ENCODE data around the gene IRF2BP1.

IRF2BP1 gene

DNA sequence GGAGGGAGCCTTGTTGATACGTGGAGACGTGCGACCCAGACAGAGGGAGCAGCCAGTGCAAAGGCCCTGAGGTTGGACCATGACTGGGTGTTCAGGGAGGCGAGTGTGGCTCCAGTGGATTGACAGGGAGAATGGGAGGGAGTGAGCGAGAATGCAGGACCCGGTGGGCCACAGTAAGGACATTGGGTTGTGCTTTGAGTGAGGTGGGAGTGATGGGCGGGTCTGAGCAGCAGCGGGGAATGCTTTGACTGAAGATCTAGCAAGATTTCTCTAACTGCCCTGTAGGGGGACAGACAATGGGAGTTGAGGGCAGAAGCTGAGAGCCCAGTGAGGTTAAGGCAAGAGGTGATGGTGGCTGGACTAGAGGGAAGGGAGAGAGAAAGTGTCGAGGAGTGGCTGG is 36.3 kb upstream of the IRF2BP1 start:
- Histone ChIP-seq H3K27me3 (no peaks in the 10 kb centered on the region), H3K9ac (no peak overlapping the region), H3K36me3 (no peaks in the 10 kb centered on the region), H3K9me3 (replicated peaks in 1 of 11) (peaks cover 0 to 5% (median 0%) of the 10 kb centered on the region in 11 experiments; a peak in 1 of 22 replicates), H3K4me3 (no peak overlapping the region), H3K4me1 (0 out of 20 replicates have a peak, but pooled peaks cover 0 to 4% (median 0%) of the 10 kb centered on the region in 10 experiments), H4K20me1 (no peaks in the 10 kb centered on the region; a peak in 1 of 22 replicates), H3K4me2 (no peak overlapping the region), H3K27ac (no peak overlapping the region)
- TF ChIP-seq Cebpa-rat (IDR thresholded peaks at IDR 0.05), result no peak

DNA sequence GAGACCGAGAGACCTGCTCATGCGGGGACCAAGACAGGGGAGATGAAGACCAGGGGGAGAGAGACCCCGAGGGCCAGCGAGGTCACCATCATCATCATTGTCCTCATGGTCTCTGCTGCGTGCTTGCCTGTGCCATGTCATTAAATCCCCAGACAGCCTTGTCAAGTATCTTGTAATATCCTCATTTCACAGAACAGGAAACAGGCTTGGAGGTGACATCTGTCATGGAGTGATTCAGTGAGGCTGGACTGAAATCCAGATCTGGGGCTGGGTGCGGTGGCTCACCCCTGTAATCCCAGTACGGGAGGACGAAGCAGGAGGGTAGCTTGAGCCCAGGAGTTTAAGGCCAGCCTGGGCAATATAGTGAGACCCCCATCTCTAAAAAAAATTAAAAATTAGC is 34.5 kb upstream of the IRF2BP1 start:
- Histone ChIP-seq H3K4me3 (no peak overlapping the region), H3K9me3 (replicated peaks in 1 of 11) (peaks cover 0 to 5% (median 0%) of the 10 kb centered on the region in 11 experiments; a peak in 1 of 22 replicates), H3K4me2 (no peak overlapping the region), H3K9ac (no peak overlapping the region), H3K27me3 (no peaks in the 10 kb centered on the region), H3K36me3 (no peaks in the 10 kb centered on the region), H3K4me1 (0 out of 20 replicates have a peak, but pooled peaks cover 0 to 4% (median 0%) of the 10 kb centered on the region in 10 experiments), H3K27ac (no peak overlapping the region), H4K20me1 (no peaks in the 10 kb centered on the region; a peak in 1 of 22 replicates)
- no peak for TF ChIP-seq Cebpa-rat (IDR thresholded peaks at IDR 0.05)

DNA sequence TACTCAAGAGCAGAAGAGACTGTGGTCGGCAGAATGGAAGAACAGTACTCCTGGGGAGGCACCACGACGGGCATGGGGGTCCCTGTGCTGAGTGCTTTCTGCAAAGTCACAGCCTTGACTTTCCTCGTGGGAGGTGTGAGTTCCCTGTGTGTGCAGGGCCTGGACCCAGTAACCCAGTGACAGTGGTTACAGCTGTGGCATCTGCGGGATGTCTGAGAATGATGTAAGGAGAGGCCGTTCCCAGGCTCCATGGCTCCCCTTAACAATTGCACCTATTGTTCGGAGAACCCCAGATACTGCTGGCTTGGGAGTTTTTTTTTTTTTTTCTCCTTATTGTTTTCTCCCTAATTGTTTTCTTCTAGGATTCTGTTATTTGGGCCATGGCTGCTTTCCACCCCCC is 33.7 kb upstream of the IRF2BP1 start:
- Histone ChIP-seq H3K4me2 (no peak overlapping the region), H4K20me1 (no peaks in the 10 kb centered on the region; a peak in 1 of 22 replicates), H3K27me3 (no peaks in the 10 kb centered on the region), H3K4me3 (no peak overlapping the region), H3K9ac (no peak overlapping the region), H3K9me3 (replicated peaks in 1 of 11) (peaks cover 0 to 4% (median 0%) of the 10 kb centered on the region in 11 experiments; a peak in 1 of 22 replicates), H3K36me3 (no peaks in the 10 kb centered on the region), H3K4me1 (0 out of 20 replicates have a peak, but pooled peaks cover 0 to 4% (median 0%) of the 10 kb centered on the region in 10 experiments), H3K27ac (no peak overlapping the region)
- no peak for TF ChIP-seq Cebpa-rat (IDR thresholded peaks at IDR 0.05)

DNA sequence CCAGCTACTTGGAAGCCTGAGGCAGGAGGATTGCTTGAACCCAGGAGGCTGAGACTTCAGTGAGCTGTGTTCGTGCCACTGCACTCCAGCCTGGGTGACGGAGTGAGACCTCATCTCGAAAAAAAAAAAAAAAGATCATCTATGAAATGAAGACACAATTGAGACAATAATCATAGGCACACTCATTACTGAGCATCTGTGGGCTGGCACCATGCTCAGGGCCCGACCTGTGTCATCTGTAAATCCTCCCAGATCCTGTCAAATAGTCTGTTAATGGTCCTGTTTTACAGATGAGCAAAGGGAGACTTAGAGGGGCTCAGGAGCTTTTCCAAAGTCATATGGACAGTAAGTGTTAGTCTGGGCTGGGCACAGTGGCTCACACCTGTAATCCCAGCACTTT is 32.8 kb upstream of the IRF2BP1 start:
- no peak overlapping the region for H3K4me3 ChIP-seq
- no peaks in the 10 kb centered on the region; a peak in 1 of 22 replicates for H4K20me1 ChIP-seq
- no peak overlapping the region for H3K4me2 ChIP-seq
- H3K27me3 ChIP-seq, result no peaks in the 10 kb centered on the region
- no peak overlapping the region for H3K9ac ChIP-seq
- no peak overlapping the region for H3K27ac ChIP-seq
- no peaks in the 10 kb centered on the region for H3K9me3 ChIP-seq (replicated peaks in 1 of 11)
- no peaks in the 10 kb centered on the region for H3K36me3 ChIP-seq
- 0 out of 20 replicates have a peak, but pooled peaks cover 0 to 4% (median 0%) of the 10 kb centered on the region in 10 experiments for H3K4me1 ChIP-seq
- no peak for TF ChIP-seq Cebpa-rat (IDR thresholded peaks at IDR 0.05)

DNA sequence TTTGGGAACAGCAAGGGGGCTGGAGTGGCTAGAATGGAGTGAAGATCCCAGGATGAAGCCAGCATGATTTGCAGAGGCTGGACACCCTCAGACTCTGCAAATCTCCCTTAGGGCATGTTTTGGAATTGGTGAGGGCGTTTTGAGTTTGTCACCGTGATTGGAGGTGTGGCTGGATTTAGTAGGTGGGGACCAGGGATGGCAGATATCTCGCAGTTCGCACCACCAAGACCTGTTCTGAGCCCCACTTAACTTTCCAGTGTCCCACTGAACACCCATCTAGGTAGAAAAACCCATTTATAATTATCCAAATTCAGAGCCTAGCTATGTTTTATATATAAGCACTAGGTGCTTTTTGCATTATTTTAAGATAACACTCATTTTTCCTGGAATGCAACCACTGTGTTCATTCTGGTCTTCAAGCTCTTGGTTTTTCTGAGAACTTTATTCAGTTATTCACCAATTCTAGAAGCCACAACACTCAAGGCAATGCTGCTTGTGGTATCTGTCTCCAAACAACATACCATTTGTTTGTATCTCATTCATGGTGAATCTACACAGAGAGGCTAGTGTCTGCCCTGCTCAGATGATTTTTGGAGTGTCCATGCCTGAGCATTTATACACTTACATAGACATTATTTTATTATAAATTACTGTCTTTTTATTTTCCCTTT is 31.6 kb upstream of the IRF2BP1 start:
- peaks cover 0 to 8% (median 0%) of the 10 kb centered on the region in 10 experiments; a peak in 1 of 20 replicates for H3K4me1 ChIP-seq
- H3K36me3 ChIP-seq, result no peaks in the 10 kb centered on the region
- no peak overlapping the region for H3K4me3 ChIP-seq
- no peak overlapping the region for H3K27ac ChIP-seq
- H4K20me1 ChIP-seq, result no peaks in the 10 kb centered on the region; a peak in 1 of 22 replicates
- peaks cover 0 to 4% (median 0%) of the 10 kb centered on the region in 11 experiments; a peak in 2 of 22 replicates for H3K9me3 ChIP-seq (replicated peaks in 1 of 11)
- no peaks in the 10 kb centered on the region for H3K27me3 ChIP-seq
- H3K9ac ChIP-seq, result no peak overlapping the region
- TF ChIP-seq Cebpa-rat (IDR thresholded peaks at IDR 0.05), result no peak
- no peak overlapping the region for H3K4me2 ChIP-seq

DNA sequence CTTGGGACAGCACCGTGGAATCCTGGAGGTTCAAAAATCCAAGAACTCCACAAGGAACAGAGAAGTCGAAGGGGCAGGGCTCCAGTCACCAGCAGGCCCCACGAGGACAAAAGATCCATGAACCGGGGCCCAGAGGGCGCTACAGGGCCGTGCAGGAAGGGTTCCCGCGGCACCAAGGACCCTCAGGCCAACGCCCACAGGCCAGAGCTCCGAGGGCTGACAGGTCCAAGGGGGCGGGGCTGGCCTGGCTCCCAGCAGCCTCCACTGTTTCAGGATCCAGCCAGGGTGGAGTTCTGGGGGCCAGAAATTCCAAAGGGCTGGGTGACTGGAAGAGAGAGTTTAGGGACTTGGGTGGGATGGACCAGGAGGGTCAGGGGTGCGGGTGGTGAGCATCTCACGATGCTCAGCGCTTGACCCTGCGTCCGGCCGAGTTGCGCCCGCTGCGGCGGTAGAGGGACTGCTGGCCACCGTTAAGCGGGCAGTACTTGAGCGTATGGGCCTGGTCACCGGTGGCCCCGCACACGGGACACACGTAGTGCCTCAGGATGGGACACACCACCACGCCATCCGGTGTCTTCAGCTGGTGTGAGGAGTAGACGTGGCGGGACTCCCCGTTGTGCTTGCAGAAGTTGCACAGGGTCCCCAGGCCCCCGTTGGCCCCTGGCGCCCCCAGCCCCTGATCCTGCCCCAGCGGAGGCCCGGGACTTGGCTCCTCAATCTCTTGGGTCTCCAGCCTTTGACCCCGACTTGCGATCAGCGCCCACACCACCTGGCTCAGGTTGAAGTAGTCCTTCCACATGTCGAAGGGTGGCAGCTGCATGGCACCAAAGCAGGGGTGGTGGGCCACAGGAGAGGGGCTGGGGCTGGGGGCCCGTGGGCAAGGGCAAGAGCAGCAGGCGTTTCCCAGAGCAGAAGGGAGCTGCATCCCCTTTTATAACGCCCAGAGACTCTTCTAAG is 28.2 kb upstream of the IRF2BP1 start, which contains the start of gene NANOS2:
NANOS2 (minus strand) TSS at position 905 of the 957 bp plus-strand sequence; CDS start at position 820, 85 bp downstream.
- no peak within 1 kb of the TSS for H3K27ac ChIP-seq

DNA sequence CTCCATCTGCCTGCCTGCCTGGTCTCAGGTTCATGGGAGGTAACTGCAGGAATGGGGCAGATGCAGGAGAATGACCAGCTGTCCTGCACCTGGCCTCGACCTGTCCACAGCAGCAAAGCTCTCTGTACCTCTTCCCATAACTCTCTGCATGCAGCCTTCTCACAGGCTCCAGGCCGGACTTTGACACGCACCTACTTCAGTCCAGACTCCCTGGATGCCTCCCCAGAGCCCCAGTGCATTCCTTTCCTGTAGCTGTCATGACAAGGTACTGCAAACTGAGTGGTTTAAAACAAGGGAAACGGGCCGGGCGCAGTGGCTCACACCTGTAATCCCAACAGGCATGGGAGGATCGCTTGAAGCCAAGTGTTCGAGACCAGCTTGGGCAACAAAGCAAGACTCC is 25.4 kb upstream of the IRF2BP1 start:
- TF ChIP-seq Cebpa-rat (IDR thresholded peaks at IDR 0.05), result no peak
- Histone ChIP-seq H4K20me1 (no peaks in the 10 kb centered on the region), H3K4me3 (no peak overlapping the region), H3K27ac (no peak overlapping the region), H3K9me3 (replicated peaks in 1 of 11) (peaks cover 0 to 6% (median 0%) of the 10 kb centered on the region in 11 experiments; a peak in 2 of 22 replicates), H3K27me3 (no peaks in the 10 kb centered on the region), H3K36me3 (no peaks in the 10 kb centered on the region), H3K4me1 (peaks cover 0 to 8% (median 0%) of the 10 kb centered on the region in 10 experiments; a peak in 1 of 20 replicates), H3K4me2 (no peak overlapping the region), H3K9ac (no peak overlapping the region)

More for the DNA sequence above, 28.2 kb upstream of the IRF2BP1 start, which contains the start of gene NANOS2:
- no peaks in the 10 kb centered on the region for H3K27me3 ChIP-seq
- no peak within 1 kb of the TSS for H3K4me3 ChIP-seq
- H4K20me1 ChIP-seq, result no peaks in the 10 kb centered on the region
- H3K4me1 ChIP-seq, result peaks cover 0 to 8% (median 0%) of the 10 kb centered on the region in 10 experiments; a peak in 1 of 20 replicates
- no peak for TF ChIP-seq Cebpa-rat (IDR thresholded peaks at IDR 0.05)
- H3K36me3 ChIP-seq, result no peaks in the 10 kb centered on the region
- no peak within 1 kb of the TSS for H3K9ac ChIP-seq
- H3K9me3 ChIP-seq (replicated peaks in 1 of 11), result peaks cover 0 to 6% (median 0%) of the 10 kb centered on the region in 11 experiments; a peak in 2 of 22 replicates
- H3K4me2 ChIP-seq, result no peak within 1 kb of the TSS

DNA sequence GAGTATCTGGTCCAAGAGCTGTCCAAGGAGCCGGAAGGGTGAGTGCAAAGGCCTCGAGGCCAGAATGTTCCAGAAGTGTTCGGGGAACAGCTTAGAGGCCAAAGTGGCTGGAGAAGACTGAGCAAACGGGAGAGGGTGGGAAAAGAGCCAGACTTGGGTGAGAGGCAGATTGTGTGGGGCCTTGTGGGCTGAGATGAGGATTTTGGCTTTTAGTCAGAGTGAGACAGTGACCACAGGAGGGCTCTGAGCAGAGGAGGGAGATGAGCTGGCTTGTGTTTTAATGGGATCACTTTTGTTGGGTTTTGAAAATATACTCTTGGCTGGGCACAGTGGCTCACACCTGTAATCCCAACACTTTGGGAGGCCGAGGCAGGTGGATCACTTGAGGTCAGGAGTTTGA is 23.0 kb upstream of the IRF2BP1 start:
- no peaks in the 10 kb centered on the region for H3K27me3 ChIP-seq

More for the DNA sequence above, 23.0 kb upstream of the IRF2BP1 start:
- no peaks in the 10 kb centered on the region for H4K20me1 ChIP-seq
- H3K9ac ChIP-seq, result no peak overlapping the region
- no peak for TF ChIP-seq Cebpa-rat (IDR thresholded peaks at IDR 0.05)
- peaks cover 0 to 6% (median 0%) of the 10 kb centered on the region in 11 experiments; a peak in 2 of 22 replicates for H3K9me3 ChIP-seq (replicated peaks in 1 of 11)
- no peak overlapping the region for H3K4me2 ChIP-seq
- H3K27ac ChIP-seq, result no peak overlapping the region
- peaks cover 0 to 8% (median 0%) of the 10 kb centered on the region in 10 experiments; a peak in 1 of 20 replicates for H3K4me1 ChIP-seq
- H3K4me3 ChIP-seq, result no peak overlapping the region
- no peaks in the 10 kb centered on the region for H3K36me3 ChIP-seq
